Inflammatory macrophage treated with lipopolysaccharide for 1 hour (primary cell): ENCODE data around the gene FOXO1.
A peak's percentile ranks its signal among the peaks of the same experiment; 100 is the strongest.

ENCODE experiments used
- DNase-seq, 2 donors: peaks; one replicate each; pipeline ENCODE4 v3.0.0-alpha.2; 2020 to 2022

The FOXO1 gene

DNA sequence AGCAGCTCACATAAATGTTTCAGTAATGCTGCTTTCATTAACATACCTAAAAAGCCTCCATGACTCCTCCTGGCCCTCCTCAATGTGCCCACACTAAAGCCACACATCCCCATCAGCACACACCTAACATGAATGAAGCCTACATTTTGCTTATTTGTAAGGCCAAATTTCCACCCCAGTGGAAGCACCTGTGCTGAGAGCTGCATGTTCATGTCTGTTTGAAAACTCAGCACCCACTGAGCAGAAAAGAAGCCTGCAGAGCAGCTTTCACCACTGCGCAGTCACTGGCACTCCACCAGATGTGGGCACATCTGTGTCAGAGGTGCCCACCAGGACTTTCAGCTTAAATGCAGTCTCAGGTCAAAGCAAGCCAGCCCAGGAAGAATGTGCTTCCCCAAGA is 93.5 kb downstream of the FOXO1 start:
- no peak for DNase-seq

- no peak for DNase-seq
Observed at GRCh38 chr13:40571338-40571963, 95.0 kb downstream of the FOXO1 start.

DNA sequence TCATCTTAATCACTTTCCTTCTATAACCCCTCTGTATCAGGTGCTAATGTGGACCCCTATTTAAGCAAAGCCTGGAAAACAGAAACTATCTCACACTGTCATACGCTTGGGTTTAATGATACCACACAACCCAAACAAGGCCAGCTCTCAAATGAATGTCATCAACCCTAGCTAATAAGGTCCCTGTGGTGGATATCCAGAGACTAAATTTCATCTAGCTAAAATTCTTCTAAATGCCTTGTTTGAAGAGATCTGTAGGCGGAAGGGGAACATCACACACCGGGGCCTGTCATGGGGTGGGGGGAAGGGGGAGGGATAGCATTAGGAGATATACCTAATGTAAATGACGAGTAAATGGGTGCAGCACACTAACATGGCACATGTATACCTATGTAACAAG is 95.5 kb downstream of the FOXO1 start:
- DNase-seq: no peak

GRCh38 chr13:40569024-40569350 is 97.5 kb downstream of the FOXO1 start:
- no peak for DNase-seq

DNA sequence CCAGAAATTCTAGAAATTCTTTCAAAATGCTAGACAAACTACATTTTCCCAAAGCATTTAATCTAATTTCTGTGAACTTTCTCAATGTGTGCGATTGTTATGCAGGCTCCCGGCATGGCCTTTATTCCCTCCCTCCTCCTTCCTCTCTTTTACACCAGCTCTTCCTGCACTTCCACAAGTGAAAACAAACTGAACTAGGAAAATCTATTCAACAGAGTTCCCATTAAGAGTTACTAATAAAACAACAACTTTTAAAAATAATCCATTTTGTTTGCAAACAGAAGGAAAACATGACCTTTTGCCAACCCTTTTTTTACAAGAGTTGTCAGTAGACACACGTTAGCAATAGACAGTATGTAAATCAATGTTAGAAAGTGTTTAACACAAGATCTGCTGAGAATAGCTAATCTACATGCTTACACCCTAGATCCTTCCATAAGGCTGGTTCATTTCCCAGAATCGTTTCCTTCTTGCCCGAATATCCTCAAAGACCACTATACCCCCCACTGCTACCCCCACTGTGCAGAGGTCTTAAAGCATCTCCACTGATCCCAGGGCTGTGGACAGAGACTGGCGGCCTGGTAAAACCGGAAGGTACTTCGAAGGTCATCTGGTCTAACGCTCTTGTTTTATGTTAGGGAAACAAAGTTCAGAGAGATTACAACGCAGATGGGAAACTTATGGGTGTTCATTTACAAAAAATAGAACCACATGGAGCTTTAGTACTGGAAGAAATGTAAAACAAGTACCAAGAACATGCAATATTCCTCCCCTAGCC is 98.0 kb downstream of the FOXO1 start:
- no peak for DNase-seq

GRCh38 chr13:40566811-40567210 is 99.6 kb downstream of the FOXO1 start:
- DNase-seq: no peak

GRCh38 chr13:40565282-40566148 is 100.9 kb downstream of the FOXO1 start:
- no peak for DNase-seq

- peak; percentile 32 to 63 for DNase-seq
Observed at GRCh38 chr13:40564342-40565001, 102.0 kb downstream of the FOXO1 start.

- peak in 1 of 2 donors; percentile 42 for DNase-seq
Observed at GRCh38 chr13:40563350-40564125, 102.9 kb downstream of the FOXO1 start.

DNA sequence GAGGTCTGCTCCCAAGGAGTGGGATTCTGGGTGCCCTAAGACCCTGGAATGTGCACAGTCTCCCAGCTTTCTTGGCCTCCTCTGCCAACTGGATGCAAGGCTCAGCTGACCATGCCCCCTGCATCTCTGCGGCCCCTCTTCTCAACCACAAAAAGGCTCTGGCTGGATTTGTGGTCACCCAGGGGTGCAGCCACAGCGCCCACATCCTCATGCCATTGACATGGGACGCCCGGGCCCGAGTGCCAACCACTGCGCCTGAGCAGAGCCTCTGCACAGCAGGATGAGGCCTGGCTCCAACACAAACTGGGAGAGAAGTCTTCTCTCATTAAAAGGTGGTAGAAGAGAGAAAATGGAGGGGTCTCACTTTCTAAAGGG is 103.5 kb downstream of the FOXO1 start:
- DNase-seq: no peak

DNA sequence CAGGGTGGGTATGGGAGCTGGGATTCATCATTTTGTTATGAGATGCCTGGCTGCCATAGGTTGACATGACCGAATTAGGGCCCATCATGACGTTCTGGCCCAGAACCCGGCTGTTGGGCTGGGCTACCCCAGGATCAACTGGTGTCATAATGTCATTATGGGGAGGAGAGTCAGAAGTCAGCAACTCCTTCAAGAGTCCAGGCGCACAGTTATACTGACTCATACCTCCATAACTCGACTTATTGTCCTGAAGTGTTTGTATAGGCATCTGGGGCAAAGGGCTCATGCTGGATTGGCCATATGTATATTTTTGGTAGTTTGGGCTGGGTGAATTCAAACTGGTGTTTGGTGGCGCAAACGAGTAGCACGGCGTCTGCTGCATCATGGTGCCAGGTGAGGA is 106.5 kb downstream of the FOXO1 start:
- DNase-seq: no peak

GRCh38 chr13:40558656-40559055 is 107.8 kb downstream of the FOXO1 start:
- no peak for DNase-seq

DNA sequence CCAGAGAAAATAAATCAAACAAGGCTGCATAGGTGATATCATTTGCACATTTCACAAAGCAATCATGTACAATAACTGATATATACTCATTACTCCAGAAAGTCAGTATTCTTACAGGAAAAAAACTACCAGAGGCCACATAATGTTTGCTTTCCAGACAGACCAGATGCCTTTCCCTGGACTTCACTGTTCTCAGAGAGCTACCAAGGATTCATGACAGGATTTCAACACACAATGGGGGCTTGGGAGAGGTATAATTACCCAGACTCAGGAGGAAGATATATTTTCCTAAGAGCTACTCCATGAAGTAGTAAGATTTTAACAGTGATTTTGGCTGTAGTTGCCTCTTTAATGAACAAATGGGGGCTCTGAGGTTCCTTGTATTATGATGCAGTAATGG is 110.0 kb downstream of the FOXO1 start:
- no peak for DNase-seq

- DNase-seq: no peak
Observed at GRCh38 chr13:40553356-40553755, 113.1 kb downstream of the FOXO1 start.

- DNase-seq: no peak
Observed at GRCh38 chr13:40552895-40553294, 113.5 kb downstream of the FOXO1 start.

DNA sequence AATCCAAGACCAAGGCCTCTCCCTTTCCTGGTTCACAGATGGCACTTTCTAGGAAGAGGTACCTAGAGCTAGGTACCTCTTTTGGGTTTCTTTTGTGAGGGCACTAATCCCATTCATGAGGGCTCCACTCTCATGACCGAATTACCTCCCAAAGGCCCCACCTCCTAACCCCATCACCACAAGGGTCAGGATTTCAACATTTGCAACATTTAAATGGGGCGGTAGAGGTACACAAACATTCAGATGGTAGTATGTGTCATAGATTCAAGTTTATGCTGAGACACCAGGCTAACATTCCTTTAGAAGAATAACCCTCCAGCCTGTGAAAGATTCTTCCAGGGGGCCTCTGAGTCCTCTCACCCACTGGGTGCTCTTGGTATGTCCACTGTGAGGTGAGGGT is 116.3 kb downstream of the FOXO1 start:
- no peak for DNase-seq

DNA sequence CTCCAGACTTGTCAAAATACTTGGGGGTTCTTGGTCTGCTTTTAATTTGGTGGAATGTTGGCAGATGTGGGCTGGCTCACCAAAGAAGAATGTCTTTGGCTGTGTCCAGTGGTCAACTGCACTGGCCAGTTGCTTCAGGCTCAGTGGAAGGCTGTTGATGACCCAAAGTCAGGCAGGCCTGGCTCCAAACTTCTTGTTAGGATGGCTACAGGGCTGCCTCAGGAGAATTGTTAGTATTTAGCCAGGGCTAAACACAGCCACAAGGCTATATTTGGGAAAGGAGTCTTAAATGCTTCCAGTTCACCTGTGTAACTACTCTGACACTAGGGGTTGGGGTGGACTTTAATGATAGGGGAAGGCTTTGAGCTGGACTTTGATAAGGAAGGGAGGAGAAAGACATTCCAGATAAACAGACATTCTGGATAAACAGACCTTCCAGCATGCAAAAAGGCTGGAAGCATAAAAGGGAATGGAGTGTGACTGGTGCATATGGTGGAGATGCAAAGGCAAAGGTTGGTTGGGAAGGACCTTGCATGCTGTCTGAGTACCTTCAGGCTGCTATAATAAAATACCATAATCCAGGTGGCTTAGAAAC is 116.8 kb downstream of the FOXO1 start:
- no peak for DNase-seq

DNA sequence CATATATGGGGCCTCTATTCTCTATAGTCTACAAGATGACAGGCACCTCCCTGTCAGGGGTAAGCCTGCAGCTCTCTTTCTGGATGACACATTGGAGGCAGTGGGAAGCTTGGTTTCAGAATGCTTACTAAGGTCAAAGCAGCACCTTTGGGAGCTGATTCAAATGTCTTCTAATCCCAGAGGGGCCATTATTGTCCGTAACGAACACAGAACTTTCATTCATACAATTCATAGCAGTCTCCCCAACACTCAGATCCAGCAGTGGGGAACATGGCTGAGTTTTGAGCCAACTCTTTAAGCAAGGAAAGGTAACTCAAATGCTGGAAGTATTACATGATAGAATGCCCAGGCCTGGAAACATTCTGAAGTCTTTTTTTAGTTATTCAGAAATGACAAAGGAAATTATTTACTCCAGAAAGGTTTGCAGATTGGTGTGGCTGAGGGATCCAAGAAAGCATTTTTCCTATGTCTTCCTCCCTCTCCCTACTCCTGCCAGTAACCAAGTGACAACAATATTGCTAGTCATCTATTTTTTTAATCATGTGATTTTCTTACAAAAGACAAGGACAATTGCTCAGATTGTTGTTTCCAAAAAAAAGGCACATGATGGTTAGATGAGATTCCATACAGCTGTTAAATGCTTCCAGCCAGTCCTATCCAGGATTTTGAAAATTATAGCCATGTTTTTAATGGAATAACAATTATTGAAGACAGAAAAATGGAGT is 118.7 kb downstream of the FOXO1 start:
- DNase-seq: no peak

GRCh38 chr13:40546047-40546446 is 120.4 kb downstream of the FOXO1 start:
- DNase-seq: no peak

- DNase-seq: no peak
Observed at GRCh38 chr13:40540328-40541044, 126.0 kb downstream of the FOXO1 start.
